AG10803 (cell line): ENCODE data around the gene SLC26A5.
A peak's percentile ranks its signal among the peaks of the same experiment; 100 is the strongest.

Experiments used
- DNase-seq: peaks from one replicate; pipeline ENCODE4 v3.0.0; 2010; ENCODE audit warnings: low read depth
- H3K4me3 ChIP-seq: 2 replicates; pipeline ENCODE4 v1.5.1; 2011; ENCODE audit warnings: mild to moderate bottlenecking, low read length, control low read depth
- CTCF ChIP-seq: conservative IDR thresholded peaks from 2 replicates; pipeline ENCODE4 v1.5.1; 2011; ENCODE audit warnings: mild to moderate bottlenecking, low read length, control low read depth, inconsistent platforms

SLC26A5 gene

DNA sequence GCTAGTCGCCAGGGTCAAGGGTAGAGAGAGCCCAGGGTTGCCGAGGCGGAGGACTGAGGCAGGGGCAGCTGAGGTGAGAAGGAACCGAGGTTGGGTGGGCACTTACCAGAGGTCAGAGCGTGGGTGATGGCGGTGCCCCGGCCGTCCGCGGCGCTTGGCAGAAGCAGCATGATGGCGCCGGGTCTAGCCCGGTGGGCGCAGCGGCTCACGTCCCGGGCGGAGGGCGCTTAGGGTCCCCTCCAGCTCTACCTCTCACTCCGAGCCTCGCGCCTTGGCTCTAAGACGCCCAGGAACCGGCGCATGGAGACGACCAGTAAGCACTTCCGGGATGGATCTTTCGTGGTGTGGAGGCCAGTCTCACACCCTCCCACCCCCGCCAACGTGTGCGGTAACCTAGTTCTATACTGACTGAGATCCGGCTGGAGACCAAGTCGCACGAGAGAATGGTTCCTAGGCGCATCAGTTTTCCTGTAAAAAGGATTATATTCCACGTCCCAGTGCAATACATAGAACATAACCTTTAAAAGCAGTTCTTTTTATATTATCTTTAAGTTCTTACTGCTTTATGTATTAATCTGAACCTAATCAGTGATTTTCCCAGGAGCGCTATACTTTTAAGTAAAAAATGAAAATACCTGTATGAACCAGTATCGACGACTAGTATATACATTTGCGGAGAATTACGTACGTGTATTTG is 101.4 kb downstream of the SLC26A5 start, which contains the start of gene DNAJC2:
Gene DNAJC2, minus strand, starts transcription at position 315 of the 697 bp plus-strand sequence. Its CDS starts 145 bp downstream, at position 170.
- peak; percentile 93 for DNase-seq
- no peak for TF ChIP-seq CTCF

GRCh38 chr7:103343758-103344452 is 102.1 kb downstream of the SLC26A5 start:
- peak overlapping the region; percentile 91 for H3K4me3 ChIP-seq
- peak; percentile 25 for DNase-seq
- TF ChIP-seq CTCF: no peak

More for the DNA sequence above, 101.4 kb downstream of the SLC26A5 start, which contains the start of gene DNAJC2:
- peak within 1 kb of the TSS; percentile 91 for H3K4me3 ChIP-seq

GRCh38 chr7:103343332-103343731 is 102.7 kb downstream of the SLC26A5 start:
- no peak for DNase-seq
- H3K4me3 ChIP-seq: peak overlapping the region; percentile 91
- no peak for TF ChIP-seq CTCF

GRCh38 chr7:103341466-103341865 is 104.5 kb downstream of the SLC26A5 start:
- no peak overlapping the region for H3K4me3 ChIP-seq
- no peak for DNase-seq
- TF ChIP-seq CTCF: no peak

DNA sequence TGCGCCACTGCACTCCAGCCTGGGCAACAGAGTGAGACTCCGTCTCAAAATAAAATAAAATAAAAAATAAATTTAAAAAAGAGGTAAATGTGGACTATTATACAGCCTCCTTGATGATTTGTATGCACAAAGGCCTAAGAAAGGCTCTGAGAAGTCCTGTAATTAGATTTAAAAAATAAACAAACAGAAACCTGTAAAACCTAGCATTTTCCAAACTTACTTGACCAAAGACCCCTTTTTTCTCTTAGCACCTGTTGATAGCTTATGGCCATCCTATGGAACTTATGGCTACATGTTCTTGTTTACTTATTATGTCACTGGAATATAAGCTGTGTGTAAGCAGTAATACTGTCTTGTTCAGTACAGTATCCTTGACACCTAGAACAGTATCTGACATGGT is 107.1 kb downstream of the SLC26A5 start:
- no peak for TF ChIP-seq CTCF
- no peak overlapping the region for H3K4me3 ChIP-seq
- DNase-seq: no peak

DNA sequence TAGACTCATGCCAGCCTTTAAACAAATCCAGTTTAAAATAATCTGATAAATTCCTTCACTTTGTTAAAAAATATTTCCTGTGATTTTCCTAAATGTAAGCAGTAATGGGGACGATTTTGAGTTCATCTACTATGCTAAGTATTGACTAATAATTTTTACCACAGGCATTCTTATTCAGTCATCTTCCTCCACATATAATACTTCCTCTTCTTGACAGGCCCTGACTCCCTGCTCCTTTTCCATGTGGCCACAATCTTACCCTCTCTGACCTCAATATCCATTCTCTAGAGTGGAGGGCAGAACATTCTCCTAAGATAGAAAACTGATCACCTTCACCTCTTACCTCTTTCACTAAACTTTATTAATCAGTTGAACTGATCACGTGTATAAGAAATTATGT is 109.2 kb downstream of the SLC26A5 start:
- DNase-seq: no peak
- TF ChIP-seq CTCF: no peak
- no peak overlapping the region for H3K4me3 ChIP-seq

DNA sequence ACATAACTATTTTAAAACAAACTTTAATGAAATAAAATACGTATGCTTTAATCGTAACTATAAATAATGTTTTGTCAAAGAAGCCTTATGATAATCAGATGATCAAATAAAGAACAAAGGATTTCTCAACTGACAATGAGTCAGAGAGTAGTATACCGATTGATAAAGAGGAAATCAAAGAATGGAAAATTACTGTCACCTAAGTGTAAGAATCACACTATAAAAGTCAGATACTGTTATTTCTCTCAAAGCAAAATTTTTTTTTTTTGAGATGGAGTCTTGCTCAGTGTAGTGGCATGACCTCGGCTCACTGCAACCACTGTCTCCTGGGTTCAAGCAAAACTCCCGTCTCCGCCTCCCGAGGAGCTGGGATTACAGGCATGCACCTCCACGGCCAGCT is 120.3 kb downstream of the SLC26A5 start:
- DNase-seq: no peak
- H3K4me3 ChIP-seq: no peak overlapping the region
- no peak for TF ChIP-seq CTCF
